Mammary epithelial cell (primary cell): Measurements from ENCODE around the gene ARHGAP4.

ENCODE experiments used
- CTCF ChIP-seq, 2 donors: IDR thresholded peaks in 1 of 2; conservative IDR thresholded peaks in 1 of 2; 2 replicates each; pipeline ENCODE4 v1.5.1; 2011 to 2012; ENCODE audit warnings: inconsistent platforms in 2 of 2, low read length in 2 of 2, mild to moderate bottlenecking in 2 of 2, control low read depth in 1 of 2, low read depth in 1 of 2; ENCODE audit not compliant: insufficient read depth in 1 of 2; ENCODE audit errors: extremely low read depth in 1 of 2
- EZH2 ChIP-seq: IDR thresholded peaks from 2 replicates; pipeline ENCODE4 v1.6.1; 2012; ENCODE audit warnings: low read length, inconsistent platforms, borderline replicate concordance

- no peak for TF ChIP-seq CTCF (conservative IDR thresholded peaks at IDR 0.05 in 1 of 2, IDR thresholded peaks at IDR 0.05 in 1 of 2; ENCODE audit: extremely low read depth in 1 of 2, insufficient read depth in 1 of 2, low read depth in 1 of 2, low read length in 2 of 2)
- TF ChIP-seq EZH2 = no peak
These were observed 42.7 kb upstream of the ARHGAP4 start for GRCh38 chrX:153968754-153969124.
